ENCODE results near the gene EIF1B.

DNA sequence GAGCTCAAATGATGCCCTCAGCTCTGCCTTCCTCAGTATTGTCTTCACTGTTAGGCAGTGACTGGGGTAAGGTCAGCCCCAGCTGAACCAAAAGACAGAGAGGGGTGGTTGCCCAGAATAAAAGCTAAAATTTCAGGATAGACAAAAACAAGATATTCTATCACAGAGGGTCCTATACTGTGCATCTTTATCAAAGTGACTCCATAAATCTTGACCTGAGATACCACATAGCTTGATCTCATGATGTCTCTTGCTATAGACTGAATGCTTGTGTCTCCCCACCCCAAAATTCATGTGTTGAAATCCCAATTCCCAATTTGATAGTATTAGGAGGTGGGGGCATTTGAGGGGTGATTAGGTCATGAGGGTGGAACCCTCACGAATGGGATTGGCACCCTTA, 30.4 kb downstream of the EIF1B start:
- no peak for TF ChIP-seq CTCF (IDR thresholded peaks at IDR 0.05; ENCODE audit: insufficient read depth, low read length)
- no peak for TF ChIP-seq POLR2AphosphoS5 (IDR thresholded peaks at IDR 0.05; ENCODE audit: low read depth)
- TF ChIP-seq REST (IDR thresholded peaks at IDR 0.05; ENCODE audit: insufficient replicate concordance, low read depth) = no peak
- no peak for TF ChIP-seq GABPA (IDR thresholded peaks at IDR 0.05; ENCODE audit: low read depth)

All from HL-60 (cell line).